Stimulated activated CD8-positive, alpha-beta memory T cell treated with anti-CD3 and anti-CD28 coated beads, Interleukin-7, amount 100 ng/mL, for 24 hours (primary cell): ENCODE measurements around the gene KIF26A.

Experiments
- DNase-seq: peaks from one replicate; pipeline ENCODE4 v3.0.0-alpha.2; 2020; ENCODE audit warnings: low read depth

KIF26A gene

GRCh38 chr14:104112609-104113571, 25.5 kb upstream of the KIF26A start:
- no peak for DNase-seq

GRCh38 chr14:104113631-104114420, 24.6 kb upstream of the KIF26A start:
- DNase-seq: no peak

GRCh38 chr14:104114421-104115130, 23.8 kb upstream of the KIF26A start:
- no peak for DNase-seq

GRCh38 chr14:104115131-104115600, 23.2 kb upstream of the KIF26A start:
- no peak for DNase-seq

GRCh38 chr14:104115691-104116287, 22.6 kb upstream of the KIF26A start:
- no peak for DNase-seq

GRCh38 chr14:104116288-104116755, 22.1 kb upstream of the KIF26A start:
- no peak for DNase-seq

- DNase-seq: no peak
Observed at GRCh38 chr14:104116756-104117340, 21.5 kb upstream of the KIF26A start.

GRCh38 chr14:104117341-104118005, 20.9 kb upstream of the KIF26A start:
- DNase-seq: no peak

GRCh38 chr14:104118006-104118844, 20.2 kb upstream of the KIF26A start:
- DNase-seq: no peak

- DNase-seq: no peak
Observed at GRCh38 chr14:104119119-104119487, 19.3 kb upstream of the KIF26A start.

- no peak for DNase-seq
Observed at GRCh38 chr14:104119488-104120251, 18.7 kb upstream of the KIF26A start.

GRCh38 chr14:104120281-104120741, 18.1 kb upstream of the KIF26A start:
- DNase-seq: no peak

- DNase-seq: no peak
Observed at GRCh38 chr14:104121142-104121541, 17.2 kb upstream of the KIF26A start.

GRCh38 chr14:104123879-104124278, 14.5 kb upstream of the KIF26A start:
- no peak for DNase-seq

- DNase-seq: no peak
Observed at GRCh38 chr14:104125011-104125410, 13.4 kb upstream of the KIF26A start.

- DNase-seq: no peak
Observed at GRCh38 chr14:104126753-104127152, 11.6 kb upstream of the KIF26A start.

GRCh38 chr14:104128981-104129380, 9.4 kb upstream of the KIF26A start:
- no peak for DNase-seq

- no peak for DNase-seq
Observed at GRCh38 chr14:104129556-104129955, 8.8 kb upstream of the KIF26A start.
